GM04504 (cell line): Measurements from ENCODE around the gene ZNF81.
"Not testable (repeated sequence)": the region's sequence is repeated elsewhere in the genome, so short reads cannot be mapped to it uniquely, and the experiment has no call there.

Experiments used
- DNase-seq: peaks from one replicate; pipeline ENCODE4 v3.0.0-alpha.2; 2012; ENCODE audit warnings: low read depth

Gene ZNF81

DNA sequence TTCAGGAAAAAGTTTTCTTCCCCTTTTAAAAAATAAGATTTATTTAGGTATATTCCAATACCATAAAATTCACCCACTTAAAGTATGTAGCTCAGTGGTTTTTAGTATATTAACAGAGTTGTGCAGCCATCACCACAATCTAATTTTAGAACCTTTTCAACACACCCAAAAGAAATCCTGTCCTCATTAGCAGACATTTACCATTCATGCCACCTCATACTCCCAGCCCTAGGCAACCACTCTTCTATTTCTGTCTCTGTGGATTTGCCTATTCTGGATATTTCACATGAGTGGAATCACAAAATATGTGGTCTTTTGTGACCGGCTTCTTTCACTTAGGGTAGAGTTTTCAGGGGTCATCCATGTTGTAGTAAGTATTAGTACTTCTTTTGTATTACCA lies 7.4 kb downstream of the ZNF81 start:
- DNase-seq = no peak

DNA sequence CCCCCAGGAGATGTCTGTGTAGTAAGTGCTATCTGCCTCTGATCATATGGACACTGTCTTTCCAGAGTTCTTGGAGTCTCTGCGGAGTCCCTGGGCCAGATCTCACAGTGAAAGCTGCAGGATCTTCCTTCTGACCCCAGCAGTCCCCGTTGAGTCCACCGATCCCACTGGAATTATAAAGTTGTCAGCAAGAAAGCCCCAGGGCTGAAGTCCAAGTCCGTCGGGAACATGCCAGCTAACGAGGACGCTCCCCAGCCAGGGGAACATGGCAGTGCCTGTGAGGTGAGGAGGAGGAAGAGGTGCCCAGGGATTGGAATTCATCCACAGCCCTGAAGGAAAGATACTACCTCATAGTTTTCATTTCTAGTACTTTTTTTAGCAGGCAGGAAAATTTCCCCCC lies 9.3 kb downstream of the ZNF81 start:
- DNase-seq = no peak

DNA sequence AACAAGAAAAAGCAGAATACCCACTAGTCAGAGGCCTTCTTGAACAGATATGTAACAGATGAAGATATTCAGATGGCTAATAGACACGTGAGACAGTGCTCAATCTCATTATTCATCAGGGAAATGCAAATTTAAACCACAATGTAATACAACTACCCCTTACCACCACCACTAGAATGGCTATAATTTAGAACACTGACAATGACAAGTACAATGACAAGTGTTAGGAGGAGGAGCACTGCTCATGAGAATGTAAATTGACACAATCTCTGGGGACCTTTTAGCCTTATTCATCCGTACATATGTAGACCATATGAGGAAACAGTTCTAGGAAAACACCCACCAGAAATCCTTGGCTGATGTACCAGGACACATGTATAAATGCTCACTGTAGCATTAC lies 13.1 kb downstream of the ZNF81 start:
- DNase-seq = no peak

DNA sequence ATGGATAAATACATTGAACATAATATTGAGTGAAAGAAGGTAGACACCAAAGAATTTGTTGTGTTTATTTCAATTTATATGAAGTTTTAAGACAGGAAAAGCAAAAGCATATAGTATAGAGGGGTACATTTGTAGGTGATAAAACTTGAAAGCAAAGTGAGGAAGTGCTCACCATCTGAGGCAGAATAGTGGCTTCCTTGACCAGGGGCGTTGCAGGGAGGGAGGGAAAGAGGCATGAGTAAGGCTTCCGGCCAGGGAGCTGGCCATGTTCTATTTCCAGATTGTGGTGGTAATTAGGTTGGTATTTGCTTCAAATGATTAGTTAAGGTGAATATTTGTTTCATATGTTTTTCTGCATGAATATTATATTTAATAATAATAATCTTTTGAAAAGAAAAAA lies 13.7 kb downstream of the ZNF81 start:
- not testable (repeated sequence) for DNase-seq

DNA sequence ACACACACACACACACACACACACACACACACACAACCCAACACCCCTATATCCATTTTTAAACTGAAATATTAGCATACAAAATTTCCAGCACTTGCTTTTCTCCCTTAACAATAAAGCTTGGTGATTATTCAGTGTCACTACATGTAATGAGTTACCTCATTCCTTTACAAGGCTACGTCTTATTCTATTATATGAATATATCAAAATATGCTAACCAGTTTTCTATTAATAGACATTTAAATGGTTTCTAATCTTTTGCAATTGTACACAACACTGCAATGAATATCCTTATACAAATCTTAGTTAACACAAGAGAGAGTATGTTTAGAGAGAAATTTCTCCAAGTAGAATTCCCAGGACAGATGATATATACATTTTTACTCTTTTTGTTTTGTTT lies 14.2 kb downstream of the ZNF81 start:
- DNase-seq = no peak

DNA sequence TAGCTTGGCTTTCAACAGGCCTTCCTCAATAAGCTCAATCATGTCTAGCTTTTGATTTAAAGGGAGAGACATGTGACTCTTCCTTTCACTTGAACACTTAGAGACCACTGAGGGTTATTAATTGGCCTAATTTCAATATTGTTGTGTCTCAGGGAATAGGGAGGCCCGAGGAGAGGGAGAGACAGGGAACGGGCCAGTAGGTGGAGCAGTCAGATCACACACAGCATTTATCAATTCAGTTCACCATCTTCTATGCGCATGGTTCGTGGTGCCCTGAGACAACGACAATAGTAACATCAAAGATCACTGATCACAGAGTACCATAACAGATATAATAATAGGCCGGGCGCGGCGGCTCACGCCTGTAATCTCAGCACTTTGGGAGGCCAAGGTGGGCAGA lies 17.8 kb downstream of the ZNF81 start:
- DNase-seq = no peak

DNA sequence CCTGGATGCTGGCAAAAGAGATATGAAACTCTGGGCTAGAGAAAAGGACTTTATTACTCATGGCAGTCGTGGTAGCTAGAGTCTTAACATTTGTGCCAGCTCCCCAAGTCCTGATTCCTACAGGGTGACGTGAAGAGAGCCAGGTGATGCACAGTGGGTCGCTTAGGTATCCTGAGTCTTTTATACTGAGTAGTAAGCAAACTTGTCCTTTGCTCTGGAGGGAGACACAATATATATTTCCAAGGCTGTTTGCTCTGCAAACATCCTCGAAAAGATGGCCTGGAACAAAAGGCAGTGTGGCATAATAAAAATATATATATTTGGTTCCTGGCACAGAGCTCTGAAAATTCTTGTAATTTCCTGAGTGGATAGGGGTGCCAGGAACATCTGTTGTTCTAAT lies 23.0 kb downstream of the ZNF81 start:
- DNase-seq = no peak

DNA sequence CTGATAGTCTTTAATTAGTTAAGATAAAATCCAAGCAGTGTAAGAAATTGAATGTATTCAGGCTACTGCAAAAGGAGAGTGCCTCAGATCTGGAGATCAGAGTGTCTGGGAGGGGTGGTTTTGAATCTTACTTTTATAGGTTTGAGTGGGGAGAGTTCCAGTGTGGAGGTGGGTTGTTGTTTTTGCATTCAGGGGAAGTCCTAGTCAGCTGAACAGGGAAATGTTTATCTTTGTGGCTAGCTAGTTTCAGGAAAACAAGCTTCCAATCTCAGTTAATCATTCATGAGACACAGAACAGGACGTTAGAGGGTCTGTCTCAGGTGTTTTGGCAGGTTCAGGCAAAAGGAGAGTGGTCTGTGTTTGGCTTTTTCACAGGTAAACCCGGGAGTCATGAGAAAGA lies 26.0 kb downstream of the ZNF81 start:
- no peak for DNase-seq

DNA sequence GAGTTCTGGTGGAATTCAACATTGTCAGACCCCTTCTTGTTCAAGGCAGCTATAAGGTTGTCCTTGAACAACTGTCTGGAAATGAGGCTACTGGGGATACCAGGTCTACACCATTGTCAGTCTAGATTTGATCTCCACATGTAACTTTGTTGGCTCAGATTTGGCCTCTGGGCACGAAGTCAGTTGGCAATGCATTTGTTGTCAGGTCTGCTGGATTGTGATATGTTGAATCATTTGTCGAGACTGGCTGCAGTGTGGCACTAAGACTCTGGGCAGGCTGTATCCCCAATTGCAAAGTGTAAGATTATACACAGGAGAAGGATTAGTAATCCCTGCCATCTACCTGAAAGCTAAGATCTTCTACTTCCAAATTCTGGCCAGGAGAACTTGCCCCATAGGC lies 26.5 kb downstream of the ZNF81 start:
- DNase-seq = no peak

DNA sequence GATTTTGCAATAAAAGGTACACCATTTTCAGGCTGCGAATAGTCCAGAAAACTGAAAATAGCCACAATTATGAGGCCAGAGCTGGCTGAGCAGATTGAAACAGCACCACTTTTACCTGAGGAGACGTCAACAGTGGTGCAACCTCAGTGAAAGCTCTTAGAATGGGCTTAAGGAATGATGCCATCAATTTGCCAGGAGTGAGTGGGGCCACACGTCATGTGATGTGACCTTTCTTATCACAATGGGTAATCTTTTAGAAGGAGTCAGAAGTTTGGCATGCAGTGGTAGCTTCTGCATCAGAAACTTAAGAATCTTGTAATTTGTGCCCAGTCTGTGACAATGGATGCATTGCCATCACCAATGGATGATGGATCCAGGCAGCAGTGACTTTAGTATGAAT lies 27.6 kb downstream of the ZNF81 start:
- DNase-seq = no peak

DNA sequence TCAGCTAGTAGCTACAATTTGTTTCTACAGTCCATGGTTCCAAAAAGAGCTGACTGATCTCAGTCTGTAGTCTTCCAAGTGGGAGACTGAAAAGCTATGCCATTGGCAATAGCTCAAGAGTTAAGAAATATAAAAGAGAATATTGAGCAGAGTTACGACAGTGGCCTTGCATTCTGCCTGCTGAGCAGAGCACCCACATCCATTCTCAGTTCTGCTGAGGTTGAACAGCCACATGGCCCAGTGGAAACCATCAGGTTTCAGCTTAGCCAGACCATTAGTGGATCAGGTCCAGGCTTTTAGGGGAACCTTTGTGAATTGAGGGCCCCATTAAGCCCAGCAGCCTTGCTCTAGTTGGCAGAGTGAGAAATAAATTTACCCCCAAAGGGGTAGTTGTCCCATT lies 28.1 kb downstream of the ZNF81 start:
- DNase-seq = no peak

DNA sequence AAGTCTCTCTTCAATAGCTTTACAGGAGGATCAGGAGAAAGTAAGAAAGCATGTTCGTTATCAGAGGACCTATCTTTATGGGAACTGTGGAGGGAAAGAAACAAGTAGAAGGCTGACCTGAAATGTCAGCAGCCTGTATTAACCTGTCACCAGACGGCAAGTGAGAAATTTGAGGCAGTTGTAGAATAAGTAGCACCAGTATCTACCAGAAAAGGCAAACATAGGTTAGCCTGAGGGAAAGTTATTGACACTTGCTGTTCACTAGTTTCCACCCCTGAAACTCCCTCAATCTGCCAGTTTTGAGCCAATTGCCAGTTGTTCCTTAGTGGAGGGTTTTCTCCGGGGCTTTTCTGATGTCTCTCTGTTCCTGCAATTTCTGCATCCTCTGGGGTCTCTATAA lies 36.4 kb downstream of the ZNF81 start:
- DNase-seq = no peak

DNA sequence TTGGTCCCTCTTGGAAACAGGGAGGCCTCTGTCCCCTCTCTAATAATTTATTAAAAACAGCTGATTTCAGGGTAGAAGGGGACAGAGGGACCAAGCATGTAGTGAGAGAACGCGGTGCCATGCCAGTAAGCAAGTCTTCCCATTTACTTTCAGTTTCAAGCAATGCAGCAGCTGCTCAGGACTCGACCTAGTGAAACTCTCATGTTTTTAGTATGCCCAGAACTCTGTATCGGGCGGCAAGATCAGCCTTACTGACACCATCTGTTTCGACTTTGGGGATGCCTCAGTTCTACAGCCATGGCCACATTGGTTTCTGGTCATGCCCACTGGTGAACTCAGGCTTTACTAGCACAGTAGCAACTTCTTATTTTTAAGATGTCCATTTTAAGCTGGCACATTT lies 40.6 kb downstream of the ZNF81 start:
- no peak for DNase-seq

DNA sequence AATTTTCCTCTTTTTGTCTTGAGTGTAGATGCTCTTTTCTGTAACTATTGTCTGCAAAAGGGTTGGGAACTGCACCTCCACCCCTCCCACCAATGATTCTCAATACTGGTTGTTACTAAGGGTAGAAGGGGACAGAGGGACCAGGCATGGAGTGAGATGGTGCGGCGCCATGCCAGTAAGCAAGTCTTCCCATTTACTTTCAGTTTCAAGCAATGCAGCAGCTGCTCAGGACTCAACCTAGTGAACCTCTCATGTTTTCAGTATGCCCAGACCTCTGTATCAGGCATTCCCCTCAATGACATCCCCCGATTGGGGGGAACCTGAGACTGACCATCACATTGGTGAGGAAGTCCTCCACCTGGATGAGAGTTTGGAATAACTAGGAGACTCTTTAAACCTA lies 41.5 kb downstream of the ZNF81 start:
- DNase-seq = no peak

DNA sequence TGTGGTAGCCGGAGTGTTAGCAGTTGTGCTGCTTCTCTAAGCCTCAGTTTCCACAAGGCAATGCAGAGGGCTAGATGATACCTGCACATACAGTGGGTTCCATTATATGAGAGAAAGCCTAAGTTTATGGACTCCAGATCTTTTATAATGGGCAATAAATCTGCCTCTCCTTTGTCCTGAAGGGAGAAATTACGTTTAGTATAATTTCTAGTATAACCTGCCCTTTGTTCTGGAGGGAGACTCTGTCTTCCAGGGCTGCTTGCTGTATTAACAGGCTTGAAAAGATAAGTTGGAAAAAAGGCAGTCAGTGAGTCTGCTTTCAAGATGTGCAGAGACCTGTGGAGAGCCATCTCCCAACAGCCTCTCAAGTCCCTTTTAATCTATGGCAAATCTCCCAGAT lies 42.8 kb downstream of the ZNF81 start:
- no peak for DNase-seq

DNA sequence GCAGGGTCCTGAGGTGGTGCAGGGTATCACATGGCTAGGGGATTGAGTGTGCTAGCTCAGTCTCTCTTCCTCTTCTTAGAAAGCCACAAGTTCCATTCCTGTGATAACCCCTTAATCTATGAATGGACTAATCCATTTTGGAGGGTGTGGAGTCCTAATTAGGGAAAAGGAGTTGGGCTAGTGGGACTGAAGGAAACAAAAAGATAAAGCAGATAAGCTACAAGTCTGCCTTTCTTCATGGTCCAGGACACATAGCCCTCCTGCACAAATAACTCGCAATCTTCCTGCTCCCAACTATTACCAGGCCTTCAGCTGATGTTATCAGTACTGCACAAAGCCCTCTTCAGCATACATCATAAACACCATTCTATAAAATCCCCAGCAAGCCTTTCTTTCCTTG lies 44.2 kb downstream of the ZNF81 start:
- DNase-seq = no peak

DNA sequence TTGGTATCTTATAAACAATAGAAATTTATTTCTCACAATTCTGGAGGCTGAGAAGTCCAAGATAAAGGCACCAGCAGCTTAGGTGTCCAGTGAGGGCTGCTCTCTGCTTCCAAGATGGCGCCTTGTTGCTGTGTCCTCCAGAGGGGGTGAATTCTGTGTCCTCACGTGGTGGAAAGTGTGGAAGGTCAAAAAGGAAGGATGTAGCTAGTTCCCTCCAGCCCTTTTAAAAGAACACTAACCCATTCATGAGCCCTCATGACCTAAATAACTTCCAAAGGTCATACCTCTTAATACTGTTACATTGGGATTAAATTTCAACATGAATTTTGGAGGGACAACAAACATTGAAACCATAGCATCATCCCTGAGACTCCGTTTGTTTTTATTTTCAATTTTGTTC lies 48.8 kb downstream of the ZNF81 start:
- no peak for DNase-seq

DNA sequence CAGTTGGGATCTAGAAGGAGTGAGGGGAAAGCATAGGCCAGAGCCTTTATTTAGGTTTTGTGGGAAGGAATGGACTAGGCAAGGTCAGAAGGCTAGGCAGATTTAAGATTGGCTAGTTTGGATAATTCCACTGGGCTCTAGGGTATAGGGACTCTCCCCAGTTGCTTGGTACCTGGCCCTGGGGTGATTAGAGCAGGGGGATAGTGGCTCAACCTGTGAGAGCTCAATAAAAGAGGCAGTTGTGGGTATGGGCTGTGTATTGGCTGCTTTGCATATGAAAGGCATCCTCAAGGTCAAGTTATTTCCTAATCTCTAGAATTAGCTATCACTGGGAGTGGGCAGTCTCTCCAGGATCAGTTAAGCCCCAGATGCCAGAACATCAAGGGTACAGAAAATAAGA lies 61.3 kb downstream of the ZNF81 start:
- DNase-seq = no peak

DNA sequence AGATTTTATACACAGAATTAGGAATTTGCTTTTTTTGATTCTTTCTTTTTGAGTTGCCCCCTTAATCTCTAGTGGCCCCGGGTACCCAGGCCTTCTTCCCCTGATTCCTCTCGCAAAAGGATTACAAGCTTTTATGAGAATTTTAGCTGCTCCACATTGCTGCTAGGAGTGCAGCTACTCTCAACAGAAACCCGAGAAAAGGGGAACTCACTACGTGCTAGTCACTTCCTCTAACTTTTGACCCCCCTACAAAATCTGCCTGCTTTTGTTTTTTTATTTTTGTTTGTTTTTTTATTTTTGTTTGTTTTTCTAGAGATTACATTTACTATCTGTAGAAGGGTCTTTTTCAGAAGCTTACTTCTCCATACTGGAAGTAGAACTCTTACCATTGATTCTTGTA lies 64.1 kb downstream of the ZNF81 start:
- no peak for DNase-seq

DNA sequence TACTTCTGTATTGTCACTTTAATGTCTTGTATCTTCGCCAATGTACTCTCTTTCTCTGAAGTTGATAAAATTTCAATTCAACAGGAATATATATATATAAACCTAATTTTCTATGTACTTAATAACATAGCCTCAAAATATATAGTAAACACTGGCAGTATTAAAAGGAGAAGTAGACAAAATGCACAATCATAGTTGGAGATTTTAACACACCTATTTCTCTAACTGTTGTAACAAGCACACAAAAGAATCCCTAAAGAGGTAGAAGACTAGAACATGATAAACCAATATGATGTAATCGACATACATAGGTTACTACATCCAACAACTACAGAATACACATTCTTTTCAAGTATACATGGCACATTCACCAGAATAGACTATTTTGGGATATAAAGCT lies 65.5 kb downstream of the ZNF81 start:
- DNase-seq = no peak

DNA sequence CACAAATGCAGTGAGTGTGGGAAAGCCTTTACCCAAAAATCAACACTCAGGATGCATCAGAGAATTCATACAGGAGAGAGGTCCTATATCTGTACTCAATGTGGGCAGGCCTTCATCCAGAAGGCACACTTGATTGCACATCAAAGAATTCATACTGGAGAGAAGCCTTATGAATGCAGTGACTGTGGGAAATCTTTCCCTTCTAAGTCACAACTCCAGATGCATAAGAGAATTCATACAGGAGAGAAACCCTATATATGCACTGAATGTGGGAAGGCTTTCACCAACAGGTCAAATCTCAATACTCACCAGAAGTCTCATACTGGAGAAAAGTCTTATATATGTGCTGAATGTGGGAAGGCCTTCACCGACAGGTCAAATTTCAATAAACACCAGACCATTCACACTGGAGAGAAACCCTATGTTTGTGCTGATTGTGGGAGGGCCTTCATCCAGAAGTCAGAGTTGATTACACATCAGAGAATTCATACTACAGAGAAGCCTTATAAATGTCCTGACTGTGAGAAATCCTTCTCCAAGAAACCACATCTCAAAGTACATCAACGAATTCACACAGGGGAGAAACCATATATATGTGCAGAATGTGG lies 79.3 kb downstream of the ZNF81 start:
- no peak for DNase-seq

DNA sequence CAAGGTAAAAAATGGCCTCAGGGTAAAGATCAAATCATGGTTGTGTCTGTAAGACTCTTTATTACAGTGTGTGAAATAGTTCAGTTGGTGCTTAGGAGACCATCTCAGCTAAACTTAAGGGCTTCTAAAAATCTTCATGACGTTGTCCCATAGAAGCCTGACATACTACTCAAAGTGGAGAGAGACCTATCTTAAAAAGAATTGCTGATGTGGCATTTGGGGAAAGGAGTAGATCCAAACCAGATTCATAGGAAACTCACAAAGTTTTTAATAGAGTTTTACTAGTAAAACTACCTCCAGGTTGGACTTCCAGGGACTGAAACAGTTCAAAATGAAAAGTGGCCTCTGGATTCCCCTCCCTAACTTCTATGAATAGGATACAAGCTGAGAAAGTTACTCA lies 81.6 kb downstream of the ZNF81 start:
- no peak for DNase-seq

DNA sequence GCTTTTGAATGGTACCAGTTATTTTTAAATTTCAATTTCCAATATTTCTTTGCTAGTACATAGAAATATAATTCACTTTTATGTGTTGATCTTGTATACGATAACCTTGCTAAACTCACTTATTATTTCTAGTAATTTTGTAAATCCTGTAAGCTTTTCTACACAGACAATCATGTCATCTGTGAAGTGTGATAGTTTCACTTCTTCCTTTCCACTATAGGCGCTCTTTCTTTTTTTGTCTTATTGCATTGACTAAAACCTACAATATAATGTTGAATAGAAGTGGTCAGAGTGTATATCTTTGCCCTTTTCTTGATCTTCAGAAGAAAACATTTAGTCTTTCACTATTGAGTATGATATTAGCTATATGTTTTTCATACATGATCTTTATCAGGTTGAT lies 90.5 kb downstream of the ZNF81 start:
- DNase-seq = no peak

DNA sequence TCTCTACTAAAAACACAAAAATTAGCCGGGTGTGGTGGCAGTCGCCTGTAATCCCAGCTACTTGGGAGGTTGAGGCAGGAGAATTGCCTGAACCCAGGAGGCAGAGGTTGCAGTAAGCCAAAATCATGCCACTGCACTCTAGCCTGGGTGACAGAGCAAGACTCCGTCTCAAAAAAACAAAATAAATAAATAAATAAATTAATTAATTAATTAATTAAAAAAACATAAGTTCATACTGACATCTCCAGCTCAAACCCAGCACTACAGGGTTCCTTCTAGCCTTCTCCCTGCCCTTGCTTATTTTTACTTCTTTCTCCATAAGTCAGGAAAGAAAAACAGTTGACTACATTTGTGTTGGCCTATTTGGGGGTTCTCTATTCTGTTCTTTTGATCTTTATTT lies 95.3 kb downstream of the ZNF81 start:
- not testable (repeated sequence) for DNase-seq

DNA sequence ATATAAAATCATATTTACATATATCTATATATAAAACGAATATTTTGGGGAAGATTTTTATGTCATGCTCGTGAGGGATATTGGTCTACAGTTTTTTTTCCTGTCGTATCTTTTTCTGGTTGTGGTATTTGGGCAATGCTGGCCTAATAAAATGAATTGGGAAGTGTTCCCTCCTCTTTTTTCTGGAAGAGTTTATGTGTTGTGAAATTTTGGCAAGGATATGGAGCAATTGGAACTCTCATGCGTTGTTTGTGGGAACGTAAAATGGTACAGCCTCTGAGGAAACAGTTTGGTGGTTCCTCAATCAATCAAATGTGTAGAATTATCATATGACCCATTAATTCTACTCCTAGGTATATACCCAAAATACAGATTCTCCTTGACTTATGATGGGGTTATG lies 97.2 kb downstream of the ZNF81 start:
- no peak for DNase-seq
